A549 (cell line): Measurements from ENCODE around the gene MIOX.

Experiments used
- CTCF ChIP-seq: fragments of >200 bp; sonication (Bioruptor Twin); formaldehyde crosslinking; IDR thresholded peaks from 3 replicates; pipeline ENCODE4 v1.5.1; 2016
- EP300 ChIP-seq, 2 experiments: fragments of >200 bp; sonication (Bioruptor Twin); formaldehyde crosslinking; IDR thresholded peaks; 2 replicates in 1 of 2; 3 replicates in 1 of 2; pipeline ENCODE4 v1.6.1; 2016 to 2017
- MAX ChIP-seq: IDR thresholded peaks from 2 replicates; pipeline ENCODE4 v1.6.1; 2012
- MAZ ChIP-seq: fragments of 150-350 bp; IDR thresholded peaks from 2 replicates; pipeline ENCODE4 v1.6.1; 2014; ENCODE audit warnings: antibody characterized with exemption, low read depth, low read length, borderline replicate concordance
- MYC ChIP-seq: IDR thresholded peaks from 2 replicates; pipeline ENCODE4 v1.6.1; 2012; ENCODE audit warnings: mild to moderate bottlenecking, inconsistent platforms, low read length, improper control_type of control experiment, borderline replicate concordance
- NR3C1 ChIP-seq: fragments of >200 bp; sonication (Bioruptor Twin); formaldehyde crosslinking; IDR thresholded peaks from 3 replicates; pipeline ENCODE4 v1.6.1; 2017
- POLR2AphosphoS2 ChIP-seq: conservative IDR thresholded peaks from 2 replicates; pipeline ENCODE4 v1.6.1; 2012; ENCODE audit warnings: low read length, improper control_type of control experiment, inconsistent platforms
- RNF2 ChIP-seq: fragments of 200-600 bp; sonication (generic); IDR thresholded peaks from 2 replicates; pipeline ENCODE4 v1.6.1; 2016; ENCODE audit warnings: low read depth, mild to moderate bottlenecking, antibody characterized with exemption, moderate library complexity, borderline replicate concordance
- TF ChIP-seq, protein P1 (sequence below): fragments of 250-450 bp; sonication (Bioruptor Pico); IDR thresholded peaks from 2 replicates; pipeline ENCODE4 v1.5.0; 2020; ENCODE audit warnings: low read depth, mild to moderate bottlenecking, moderate library complexity
- TF ChIP-seq, protein P2 (sequence below): fragments of 200-600 bp; sonication (generic); IDR thresholded peaks from 2 replicates; pipeline ENCODE4 v1.6.1; 2016; ENCODE audit warnings: antibody characterized with exemption, mild to moderate bottlenecking, moderate library complexity
- TF ChIP-seq, protein P3 (sequence below): fragments of 150-350 bp; IDR thresholded peaks from 2 replicates; pipeline ENCODE4 v1.6.1; 2014; ENCODE audit warnings: low read depth, mild to moderate bottlenecking, low read length

DNA sequence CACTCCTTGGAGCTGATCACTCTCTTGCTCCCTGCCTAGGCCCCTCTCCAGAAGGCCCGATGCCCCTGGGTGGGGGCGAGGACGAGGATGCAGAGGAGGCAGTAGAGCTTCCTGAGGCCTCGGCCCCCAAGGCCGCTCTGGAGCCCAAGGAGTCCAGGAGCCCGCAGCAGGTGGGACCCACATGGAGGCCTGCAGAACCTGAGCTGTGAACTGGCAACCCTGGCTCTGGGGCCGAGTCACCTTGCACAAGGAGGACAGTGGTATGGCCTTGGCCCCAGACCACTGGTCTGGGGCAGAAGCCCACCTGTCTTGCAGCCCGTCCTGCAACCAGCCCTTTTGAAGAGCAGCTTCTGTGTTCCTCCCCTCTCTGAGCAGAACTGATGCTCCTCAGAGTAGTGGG, 32.5 kb downstream of the MIOX start:
- TF ChIP-seq, protein P1, sequence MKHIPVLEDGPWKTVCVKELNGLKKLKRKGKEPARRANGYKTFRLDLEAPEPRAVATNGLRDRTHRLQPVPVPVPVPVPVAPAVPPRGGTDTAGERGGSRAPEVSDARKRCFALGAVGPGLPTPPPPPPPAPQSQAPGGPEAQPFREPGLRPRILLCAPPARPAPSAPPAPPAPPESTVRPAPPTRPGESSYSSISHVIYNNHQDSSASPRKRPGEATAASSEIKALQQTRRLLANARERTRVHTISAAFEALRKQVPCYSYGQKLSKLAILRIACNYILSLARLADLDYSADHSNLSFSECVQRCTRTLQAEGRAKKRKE (CRISPR knock-in tag), result no peak
- TF ChIP-seq NR3C1 (no peak), POLR2AphosphoS2 (no peak), CTCF (no peak), EP300 (IDR thresholded peaks at IDR 0.05) (no peak), MAZ (no peak), MAX (no peak), MYC (no peak), RNF2 (no peak)
- TF ChIP-seq, protein P2, sequence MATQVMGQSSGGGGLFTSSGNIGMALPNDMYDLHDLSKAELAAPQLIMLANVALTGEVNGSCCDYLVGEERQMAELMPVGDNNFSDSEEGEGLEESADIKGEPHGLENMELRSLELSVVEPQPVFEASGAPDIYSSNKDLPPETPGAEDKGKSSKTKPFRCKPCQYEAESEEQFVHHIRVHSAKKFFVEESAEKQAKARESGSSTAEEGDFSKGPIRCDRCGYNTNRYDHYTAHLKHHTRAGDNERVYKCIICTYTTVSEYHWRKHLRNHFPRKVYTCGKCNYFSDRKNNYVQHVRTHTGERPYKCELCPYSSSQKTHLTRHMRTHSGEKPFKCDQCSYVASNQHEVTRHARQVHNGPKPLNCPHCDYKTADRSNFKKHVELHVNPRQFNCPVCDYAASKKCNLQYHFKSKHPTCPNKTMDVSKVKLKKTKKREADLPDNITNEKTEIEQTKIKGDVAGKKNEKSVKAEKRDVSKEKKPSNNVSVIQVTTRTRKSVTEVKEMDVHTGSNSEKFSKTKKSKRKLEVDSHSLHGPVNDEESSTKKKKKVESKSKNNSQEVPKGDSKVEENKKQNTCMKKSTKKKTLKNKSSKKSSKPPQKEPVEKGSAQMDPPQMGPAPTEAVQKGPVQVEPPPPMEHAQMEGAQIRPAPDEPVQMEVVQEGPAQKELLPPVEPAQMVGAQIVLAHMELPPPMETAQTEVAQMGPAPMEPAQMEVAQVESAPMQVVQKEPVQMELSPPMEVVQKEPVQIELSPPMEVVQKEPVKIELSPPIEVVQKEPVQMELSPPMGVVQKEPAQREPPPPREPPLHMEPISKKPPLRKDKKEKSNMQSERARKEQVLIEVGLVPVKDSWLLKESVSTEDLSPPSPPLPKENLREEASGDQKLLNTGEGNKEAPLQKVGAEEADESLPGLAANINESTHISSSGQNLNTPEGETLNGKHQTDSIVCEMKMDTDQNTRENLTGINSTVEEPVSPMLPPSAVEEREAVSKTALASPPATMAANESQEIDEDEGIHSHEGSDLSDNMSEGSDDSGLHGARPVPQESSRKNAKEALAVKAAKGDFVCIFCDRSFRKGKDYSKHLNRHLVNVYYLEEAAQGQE, result no peak
- TF ChIP-seq, protein P3, sequence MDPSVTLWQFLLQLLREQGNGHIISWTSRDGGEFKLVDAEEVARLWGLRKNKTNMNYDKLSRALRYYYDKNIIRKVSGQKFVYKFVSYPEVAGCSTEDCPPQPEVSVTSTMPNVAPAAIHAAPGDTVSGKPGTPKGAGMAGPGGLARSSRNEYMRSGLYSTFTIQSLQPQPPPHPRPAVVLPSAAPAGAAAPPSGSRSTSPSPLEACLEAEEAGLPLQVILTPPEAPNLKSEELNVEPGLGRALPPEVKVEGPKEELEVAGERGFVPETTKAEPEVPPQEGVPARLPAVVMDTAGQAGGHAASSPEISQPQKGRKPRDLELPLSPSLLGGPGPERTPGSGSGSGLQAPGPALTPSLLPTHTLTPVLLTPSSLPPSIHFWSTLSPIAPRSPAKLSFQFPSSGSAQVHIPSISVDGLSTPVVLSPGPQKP, result no peak
